KOPT-K1 (cell line): Measurements from ENCODE around the gene MAB21L4.

Source experiments
- H3K27ac ChIP-seq: fragments of 200-600 bp; sonication (generic); 2 replicates; pipeline ENCODE4 v1.5.1; 2016; ENCODE audit warnings: antibody characterized with exemption, mild to moderate bottlenecking, low read depth, low read length; ENCODE audit not compliant: poor library complexity, severe bottlenecking
- H3K36me3 ChIP-seq: fragments of 200-600 bp; sonication (generic); 2 replicates; pipeline ENCODE4 v1.5.1; 2017; ENCODE audit warnings: antibody characterized with exemption, mild to moderate bottlenecking, low read length, moderate library complexity; ENCODE audit not compliant: insufficient read depth
- H3K9me3 ChIP-seq: fragments of 200-600 bp; sonication (generic); 2 replicates; pipeline ENCODE4 v1.5.1; 2017; ENCODE audit warnings: antibody characterized with exemption, low read length, mild to moderate bottlenecking; ENCODE audit not compliant: insufficient read depth, poor library complexity, severe bottlenecking

MAB21L4 gene

DNA sequence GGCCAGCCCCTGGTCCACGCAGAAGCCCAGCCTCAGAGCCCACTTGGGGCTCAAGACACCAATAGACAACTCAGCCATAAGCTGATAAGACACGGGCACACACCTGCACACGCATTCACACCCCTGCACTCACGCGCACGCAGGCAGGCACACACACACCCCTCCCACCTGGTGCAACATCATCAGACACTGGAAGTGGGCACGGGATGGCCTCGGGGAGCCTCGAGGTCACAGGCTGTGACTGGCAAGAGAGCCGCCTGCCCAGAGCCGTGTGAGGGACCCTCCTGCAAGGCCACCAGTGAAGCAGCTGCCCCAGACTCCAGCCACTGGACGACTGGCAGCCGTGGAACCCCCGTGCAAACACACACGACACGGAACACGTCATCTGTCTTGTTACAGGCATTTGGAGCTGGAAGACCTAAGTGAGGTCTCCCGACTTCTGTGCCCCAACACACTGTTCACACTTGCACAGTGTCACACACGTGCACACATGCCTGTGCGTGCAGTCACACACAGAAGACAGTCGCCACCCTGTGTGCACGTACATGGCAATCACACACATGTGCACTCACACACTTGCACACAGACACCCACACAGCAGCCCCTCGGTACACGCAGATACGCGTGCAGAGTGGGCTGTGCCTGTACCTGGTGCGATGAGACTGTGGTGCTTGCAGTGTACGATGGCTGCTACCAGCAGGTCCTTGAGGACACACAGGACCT is 959 bp downstream of the MAB21L4 start:
- Histone ChIP-seq H3K36me3 (no peaks in the 10 kb centered on the region), H3K9me3 (no peaks in the 10 kb centered on the region), H3K27ac (no peak overlapping the region)

DNA sequence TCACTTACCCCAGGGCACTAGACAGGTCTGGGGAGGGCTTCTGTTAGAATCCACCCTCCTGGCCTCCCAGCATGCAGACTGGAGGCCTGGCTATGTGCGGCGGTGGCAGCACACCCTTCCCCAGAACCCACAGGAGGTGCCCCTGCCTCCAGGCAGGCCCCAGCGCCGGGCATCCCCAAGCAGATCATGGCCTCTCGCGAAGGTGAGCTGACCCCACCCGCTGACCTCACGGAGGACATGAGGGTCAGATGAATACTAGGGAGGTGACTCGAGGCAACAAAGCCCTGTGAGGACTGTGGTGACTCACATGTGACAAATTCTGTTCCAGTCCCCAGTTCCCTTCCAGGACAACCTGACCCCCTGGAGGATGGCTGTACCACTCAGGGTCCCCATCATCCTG is 1.9 kb downstream of the MAB21L4 start:
- no peaks in the 10 kb centered on the region for H3K9me3 ChIP-seq
- no peaks in the 10 kb centered on the region for H3K36me3 ChIP-seq
- H3K27ac ChIP-seq, result no peak overlapping the region

DNA sequence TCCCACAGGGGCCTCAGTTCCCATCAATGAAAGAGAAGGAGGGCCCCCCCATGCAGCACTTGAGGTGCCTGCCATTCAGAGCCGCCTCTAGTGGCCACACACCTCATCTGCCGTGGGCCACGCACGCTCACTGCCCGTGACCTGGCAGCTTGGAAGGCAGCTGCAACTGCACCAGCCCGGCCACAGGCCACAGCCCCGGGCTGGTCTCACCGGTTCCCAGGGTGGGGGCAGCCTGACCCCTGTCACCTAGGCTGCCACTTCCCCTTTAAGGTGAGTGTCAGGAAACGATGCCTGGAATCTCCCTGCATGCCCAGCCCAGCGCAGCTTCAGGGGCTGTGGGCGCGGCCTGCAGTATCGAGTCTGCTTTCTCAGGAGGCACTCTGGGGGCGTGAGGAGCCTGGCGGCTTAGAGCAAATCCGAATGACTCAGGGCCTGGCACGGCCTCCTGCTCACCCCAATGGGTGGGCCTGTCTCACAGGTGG is 2.6 kb downstream of the MAB21L4 start:
- Histone ChIP-seq H3K36me3 (no peaks in the 10 kb centered on the region), H3K9me3 (no peaks in the 10 kb centered on the region), H3K27ac (no peak overlapping the region)

DNA sequence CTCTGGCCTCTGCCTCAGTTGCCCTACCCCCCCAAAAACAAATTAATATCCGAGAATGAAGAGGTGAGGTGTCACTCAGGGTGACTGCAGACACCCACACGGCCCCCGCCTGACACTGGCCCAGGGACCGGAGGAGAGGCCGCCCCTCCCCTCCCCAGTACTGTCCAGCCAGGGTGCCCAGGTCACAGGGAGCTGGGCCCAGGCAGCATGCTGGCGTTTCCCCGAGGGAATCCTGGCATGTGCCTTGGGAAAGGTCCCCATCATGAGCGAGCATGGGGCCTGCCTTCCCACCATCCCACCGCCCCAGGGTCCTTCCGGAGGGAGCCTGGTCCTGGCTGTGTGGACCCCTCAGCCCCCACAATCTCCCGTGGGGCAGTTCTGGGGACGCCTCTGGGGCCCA is 3.0 kb downstream of the MAB21L4 start:
- H3K36me3 ChIP-seq, result no peaks in the 10 kb centered on the region
- H3K9me3 ChIP-seq, result no peaks in the 10 kb centered on the region
- H3K27ac ChIP-seq, result no peak overlapping the region

DNA sequence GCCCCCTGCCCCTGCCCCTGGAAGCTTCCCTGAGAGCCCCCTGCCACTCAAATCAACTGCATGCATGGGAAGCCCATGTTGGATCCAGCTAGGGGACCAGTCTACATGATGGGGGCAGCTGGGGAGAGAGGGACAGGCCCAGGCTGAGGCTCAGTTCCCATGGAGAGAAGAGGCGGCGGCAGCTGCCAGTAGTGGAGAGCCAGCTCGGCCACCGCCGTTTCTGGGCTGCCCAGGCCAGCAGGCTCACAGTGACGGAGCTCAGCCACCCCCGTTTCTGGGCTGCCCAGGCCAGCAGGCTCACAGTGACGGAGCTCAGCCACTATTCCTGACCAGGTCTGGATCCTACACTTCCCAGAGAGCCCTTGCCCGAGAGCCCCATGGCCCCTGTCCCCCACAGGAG is 3.6 kb downstream of the MAB21L4 start:
- Histone ChIP-seq H3K36me3 (no peaks in the 10 kb centered on the region), H3K9me3 (no peaks in the 10 kb centered on the region), H3K27ac (no peak overlapping the region)

DNA sequence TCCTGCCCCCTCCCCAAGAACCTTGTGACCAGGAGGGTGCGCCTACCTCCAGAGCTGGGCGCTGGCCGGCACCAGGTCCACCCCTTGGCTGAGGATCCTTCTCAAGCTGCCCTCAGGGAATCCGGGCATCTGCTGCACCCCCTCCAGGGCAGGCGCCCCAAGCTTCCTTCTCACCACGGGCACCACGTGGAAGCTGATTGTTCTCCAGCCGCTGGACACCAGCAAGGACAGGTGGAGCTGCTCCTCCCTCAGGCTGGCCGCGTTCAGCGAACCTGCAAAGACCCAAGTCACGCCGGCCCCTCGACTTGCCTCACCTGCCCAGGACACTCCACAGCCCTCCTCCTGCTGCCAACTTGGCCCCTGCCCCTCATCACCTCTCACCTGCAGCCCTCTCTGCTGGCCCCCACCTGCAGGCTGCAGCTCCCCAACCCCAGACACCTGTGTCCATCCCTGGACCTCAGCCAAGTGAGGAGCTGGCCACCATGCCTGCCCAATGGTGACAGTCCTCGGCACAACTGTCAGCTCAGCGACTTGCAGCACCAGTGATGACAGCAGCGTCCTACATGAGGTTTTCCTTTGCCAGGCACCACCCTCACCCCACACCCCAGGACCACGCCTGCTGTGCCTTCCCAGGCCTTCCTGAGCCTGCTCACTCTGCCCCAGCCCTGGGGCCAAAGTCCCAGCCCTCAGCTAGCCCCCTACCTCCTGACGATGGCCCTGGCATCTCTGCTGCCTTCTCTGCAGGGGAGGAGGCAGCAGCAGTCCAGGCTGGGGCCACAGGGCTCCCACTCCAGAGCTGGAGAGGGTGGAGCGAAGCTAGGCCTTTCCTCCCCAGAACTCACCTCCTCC is 4.2 kb downstream of the MAB21L4 start:
- no peaks in the 10 kb centered on the region for H3K9me3 ChIP-seq
- no peaks in the 10 kb centered on the region for H3K36me3 ChIP-seq
- H3K27ac ChIP-seq, result no peak overlapping the region

DNA sequence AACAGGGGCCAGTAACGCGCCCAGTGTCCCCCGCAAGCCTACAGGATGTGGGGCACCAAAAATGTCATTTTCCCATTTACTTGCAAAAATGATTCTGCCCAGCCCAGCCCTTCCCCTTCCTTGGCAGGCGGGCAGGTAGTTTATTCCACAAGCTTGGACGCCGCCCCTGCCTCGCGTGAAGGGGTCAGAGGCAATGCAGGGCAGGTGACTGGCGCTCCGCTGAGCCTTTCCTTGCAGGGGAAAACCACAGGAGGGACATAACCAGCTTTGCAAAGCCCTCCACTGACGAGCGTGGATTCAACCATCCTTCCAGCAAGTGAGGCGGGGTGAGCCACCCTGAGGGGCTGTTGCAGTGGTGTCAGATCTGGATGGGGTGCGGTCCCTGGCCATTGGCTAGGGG is 5.3 kb downstream of the MAB21L4 start:
- no peak overlapping the region for H3K27ac ChIP-seq
- no peaks in the 10 kb centered on the region for H3K9me3 ChIP-seq
- no peaks in the 10 kb centered on the region for H3K36me3 ChIP-seq

DNA sequence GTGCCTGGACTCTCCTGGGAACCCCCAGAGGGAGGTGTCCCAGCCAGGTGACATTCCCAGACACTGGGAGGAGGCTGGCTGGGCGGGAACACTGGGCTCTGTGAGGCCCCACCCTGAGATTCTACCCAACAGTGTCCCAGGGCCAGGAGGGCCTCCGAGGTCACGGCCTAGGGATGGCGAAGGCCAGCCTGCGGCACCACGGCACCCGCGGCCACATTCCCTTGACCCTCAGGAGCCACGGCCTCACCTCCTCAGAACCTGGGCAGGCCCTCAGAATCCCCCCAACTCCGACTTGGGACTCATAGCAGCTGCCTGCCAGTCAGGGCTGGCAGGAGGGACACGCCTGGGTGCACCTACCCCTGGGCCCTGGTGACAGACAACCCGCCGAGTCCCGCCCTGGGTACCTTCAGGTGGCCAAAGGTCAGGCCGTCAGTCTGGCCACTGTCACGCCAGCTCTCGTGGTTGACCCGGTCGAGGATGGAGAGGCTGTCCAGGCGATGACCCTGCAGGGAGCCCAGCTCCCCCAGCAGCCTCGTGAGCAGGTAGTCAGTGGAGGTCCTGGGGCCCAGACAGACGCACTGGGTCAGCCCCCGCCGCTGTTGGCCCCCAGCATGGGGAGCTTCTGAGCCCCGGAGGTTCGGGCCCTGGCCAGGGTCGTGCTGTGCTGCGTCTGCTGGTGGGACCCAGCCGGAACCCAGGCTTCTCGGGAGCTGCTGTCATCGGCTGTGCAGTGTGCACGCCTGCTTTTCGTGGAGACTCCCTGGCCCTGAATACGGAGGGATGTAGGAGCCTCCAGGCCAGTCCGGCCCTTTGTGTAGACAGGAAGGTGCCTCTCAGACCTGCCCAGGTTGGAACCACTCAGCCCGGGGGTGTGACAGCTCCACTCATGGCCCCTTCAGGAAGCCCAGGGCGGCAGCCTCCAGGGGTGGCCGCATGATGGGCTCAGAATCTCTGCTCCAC is 6.1 kb downstream of the MAB21L4 start:
- H3K36me3 ChIP-seq, result no peaks in the 10 kb centered on the region
- H3K27ac ChIP-seq, result no peak overlapping the region
- H3K9me3 ChIP-seq, result no peaks in the 10 kb centered on the region

DNA sequence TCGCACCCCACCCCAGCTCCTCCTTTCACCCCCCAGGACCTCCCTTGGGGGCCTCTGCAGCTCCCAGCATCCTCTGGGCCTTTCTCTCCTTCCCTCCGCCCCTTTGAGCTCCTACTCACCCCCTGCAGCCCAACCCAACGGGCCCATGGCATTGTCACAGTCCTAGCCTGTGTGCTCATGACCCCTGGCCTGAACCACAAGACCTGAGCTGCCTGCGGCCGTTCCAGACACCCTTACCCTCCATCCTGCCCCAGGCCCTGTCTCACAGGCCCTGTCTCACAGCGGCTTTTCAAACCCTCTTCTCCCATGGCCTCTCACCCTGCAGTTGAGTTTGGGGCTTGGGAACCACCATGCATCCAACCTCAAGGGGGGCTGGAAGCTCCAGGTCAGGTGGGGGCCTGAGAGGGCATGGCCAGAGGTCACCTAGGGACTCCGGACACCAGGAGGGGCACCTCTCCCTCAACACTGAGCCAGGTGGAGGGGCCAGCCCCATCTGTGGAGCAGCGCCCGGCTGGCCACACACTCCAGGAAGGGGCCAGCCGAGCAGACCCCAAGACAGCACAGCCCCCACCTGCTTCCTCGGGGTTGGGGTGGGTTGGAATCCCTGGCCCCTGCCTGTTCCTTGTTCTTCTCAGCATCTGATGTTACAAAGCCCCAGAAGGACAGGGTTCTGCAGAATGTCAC is 6.9 kb downstream of the MAB21L4 start:
- H3K9me3 ChIP-seq, result no peaks in the 10 kb centered on the region

DNA sequence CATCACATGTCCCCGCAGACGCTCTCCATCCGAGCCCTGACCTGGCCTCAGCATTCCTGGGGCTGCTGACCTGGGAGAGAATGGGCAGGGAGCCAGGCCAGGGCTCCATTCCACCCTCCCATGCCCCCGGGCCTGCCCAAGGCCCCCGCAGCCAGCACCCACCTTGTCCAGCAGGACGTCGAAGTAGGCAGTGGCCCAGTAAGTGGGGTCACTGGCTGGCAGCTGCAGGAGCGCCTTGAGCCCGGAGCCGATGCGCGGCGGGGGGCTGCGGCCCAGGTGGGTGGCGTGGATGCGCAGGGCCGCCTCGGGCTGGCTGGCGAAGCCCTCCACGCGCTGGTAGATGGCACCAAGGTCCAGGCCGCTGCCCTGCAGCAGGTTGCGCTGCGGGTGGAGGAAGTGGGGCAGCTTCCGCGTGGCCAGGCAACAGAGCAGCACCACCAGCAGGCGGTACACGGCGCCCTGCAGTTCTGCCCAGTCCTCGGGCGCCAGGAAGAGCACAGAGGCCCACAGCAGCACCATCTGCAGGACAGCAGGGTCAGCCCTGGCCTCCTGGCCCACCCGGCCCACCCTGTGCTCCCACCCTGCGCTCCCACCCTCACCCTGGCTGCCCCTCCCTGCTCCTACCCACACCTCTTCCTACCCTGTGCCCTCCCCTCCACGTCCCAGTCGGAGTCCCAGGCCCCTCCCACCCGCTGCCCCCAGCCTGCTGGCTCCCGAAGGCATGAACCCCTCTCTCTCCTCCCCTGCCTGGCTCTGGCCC is 7.6 kb downstream of the MAB21L4 start:
- Histone ChIP-seq H3K9me3 (no peaks in the 10 kb centered on the region), H3K36me3 (no peaks in the 10 kb centered on the region), H3K27ac (no peak overlapping the region)

More for the DNA sequence above, 6.9 kb downstream of the MAB21L4 start:
- Histone ChIP-seq H3K36me3 (no peaks in the 10 kb centered on the region), H3K27ac (no peak overlapping the region)

DNA sequence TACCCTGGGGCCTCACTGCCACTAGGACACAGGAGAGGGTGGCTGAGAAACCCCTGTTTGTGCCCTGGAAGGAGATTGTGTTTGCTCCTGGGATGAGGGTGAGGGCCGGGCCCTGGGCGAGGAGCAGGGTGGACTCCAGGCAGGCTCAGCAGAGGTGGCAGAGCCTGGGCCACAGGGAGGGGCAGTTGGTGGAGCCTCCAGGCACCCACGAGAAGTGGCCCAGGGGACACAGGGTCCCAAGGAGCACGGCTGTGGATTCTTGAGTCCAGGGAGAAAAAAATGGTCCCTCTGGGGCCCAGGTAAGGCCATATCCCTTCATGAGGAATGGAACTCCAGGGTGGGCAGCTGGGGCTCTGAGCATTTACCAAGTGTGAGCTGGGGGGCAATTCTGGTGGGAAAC is 8.3 kb downstream of the MAB21L4 start:
- H3K27ac ChIP-seq, result no peak overlapping the region
- H3K36me3 ChIP-seq, result no peaks in the 10 kb centered on the region
- H3K9me3 ChIP-seq, result no peaks in the 10 kb centered on the region

DNA sequence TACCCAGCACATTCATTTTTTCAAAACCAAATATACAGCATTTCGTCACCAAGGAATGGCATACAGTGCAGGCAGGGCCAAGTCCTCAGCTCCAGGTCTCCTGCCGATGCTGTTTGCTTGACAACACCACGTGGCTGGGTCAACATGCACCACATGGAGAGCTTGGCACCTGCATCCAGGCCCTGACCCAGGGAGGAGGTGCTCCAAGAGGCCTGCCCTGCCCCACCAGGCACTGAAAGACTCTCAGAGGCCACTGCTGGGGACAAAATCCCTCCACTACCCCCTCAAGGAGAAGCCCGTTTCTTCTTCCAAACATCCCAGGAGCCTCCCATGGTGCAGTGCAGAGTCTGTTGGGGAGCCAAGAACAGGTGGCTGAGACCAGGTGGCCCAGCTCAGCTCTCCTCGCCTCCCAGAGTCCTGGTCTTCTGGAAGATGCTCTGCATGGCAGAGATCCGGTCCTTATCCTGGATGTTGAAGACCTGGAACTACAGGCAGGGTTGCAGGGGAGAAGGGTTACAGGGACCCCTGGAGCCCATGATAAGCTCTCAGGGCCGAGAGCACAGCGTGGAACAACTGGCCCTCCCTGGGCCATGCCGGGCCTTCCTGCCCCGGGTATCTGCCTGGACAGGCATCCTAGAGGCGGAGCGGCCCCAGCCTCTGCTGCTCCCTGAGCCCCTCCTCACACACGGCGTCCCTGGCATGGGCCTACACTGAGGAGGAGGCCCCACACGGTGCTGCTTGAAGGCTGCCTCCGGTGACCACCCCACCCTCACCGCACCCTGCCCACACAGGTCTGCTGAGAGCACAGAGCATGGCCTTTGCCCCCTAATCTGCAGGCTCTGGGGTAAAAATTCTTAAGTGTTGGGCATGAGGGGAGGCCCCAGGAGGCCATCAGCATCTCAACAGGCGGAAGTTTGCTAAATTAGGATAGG is 9.0 kb downstream of the MAB21L4 start:
- Histone ChIP-seq H3K9me3 (no peaks in the 10 kb centered on the region), H3K36me3 (no peaks in the 10 kb centered on the region), H3K27ac (no peak overlapping the region)

DNA sequence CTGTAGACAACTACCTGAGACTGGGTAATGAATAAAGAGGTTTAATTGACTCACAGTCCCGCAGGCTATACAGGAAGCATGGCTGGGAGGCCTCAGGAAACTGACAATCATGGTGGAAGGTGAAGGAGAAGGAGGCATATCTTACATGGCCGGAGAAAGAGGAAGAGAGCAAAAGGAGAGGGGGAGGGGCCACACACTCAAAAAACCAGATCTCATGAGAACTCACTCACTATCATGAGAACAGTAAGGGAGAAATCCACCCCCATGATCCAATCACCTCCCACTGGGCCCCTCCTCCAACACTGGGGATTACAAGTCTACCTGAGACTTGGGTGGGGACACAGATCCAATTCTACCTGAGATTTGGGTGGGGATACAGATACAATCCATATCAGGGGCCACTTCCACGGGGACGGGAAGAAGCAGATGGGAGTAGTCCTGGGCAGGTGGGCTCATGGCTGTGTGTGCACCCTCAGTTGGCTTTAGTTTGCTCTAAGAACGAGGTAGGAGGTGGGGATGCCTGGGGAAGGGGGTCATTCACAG is 9.9 kb downstream of the MAB21L4 start:
- H3K9me3 ChIP-seq, result no peaks in the 10 kb centered on the region
- H3K36me3 ChIP-seq, result no peaks in the 10 kb centered on the region
- no peak overlapping the region for H3K27ac ChIP-seq
